K562 (cell line): ENCODE data around the gene MCAM.
A peak's percentile ranks its signal among the peaks of the same experiment; 100 is the strongest.

Experiments used
- BDP1 ChIP-seq: IDR thresholded peaks from 3 replicates; pipeline ENCODE4 v1.6.1; 2011; ENCODE audit not compliant: insufficient read length, insufficient read depth
- GABPA ChIP-seq: fragments of 200-800 bp; sonication (Bioruptor generic); conservative IDR thresholded peaks from 2 replicates; pipeline ENCODE4 v1.6.1; 2016; ENCODE audit warnings: low read depth, missing genetic modification characterization, missing compliant biosample characterization
- POLR2A ChIP-seq: fragments of 450-650 bp; conservative IDR thresholded peaks from 2 replicates; pipeline ENCODE4 v1.6.1; 2016
- RAD21 ChIP-seq, 2 experiments: fragments of 250-450 bp in 1 of 2; fragments of 450-650 bp in 1 of 2; sonication (Bioruptor Pico) in 1 of 2; formaldehyde crosslinking in 1 of 2; IDR thresholded peaks in 1 of 2; conservative IDR thresholded peaks in 1 of 2; 2 replicates each; pipeline versions ENCODE4 v1.4.0 to v1.8.0; 2020 to 2022; ENCODE audit warnings: mild to moderate bottlenecking in 2 of 2, moderate library complexity in 1 of 2
- RBM22 ChIP-seq: fragments of 200-400 bp; formaldehyde crosslinking; IDR thresholded peaks from 2 replicates; pipeline ENCODE4 v1.6.1; 2018; ENCODE audit warnings: low read length, low read depth; ENCODE audit not compliant: poor library complexity, severe bottlenecking
- TARDBP ChIP-seq: fragments of 450-650 bp; IDR thresholded peaks from 2 replicates; pipeline ENCODE4 v1.6.1; 2016
- ZSCAN29 ChIP-seq: fragments of 450-650 bp; IDR thresholded peaks from 2 replicates; pipeline ENCODE4 v1.6.1; 2017

DNA sequence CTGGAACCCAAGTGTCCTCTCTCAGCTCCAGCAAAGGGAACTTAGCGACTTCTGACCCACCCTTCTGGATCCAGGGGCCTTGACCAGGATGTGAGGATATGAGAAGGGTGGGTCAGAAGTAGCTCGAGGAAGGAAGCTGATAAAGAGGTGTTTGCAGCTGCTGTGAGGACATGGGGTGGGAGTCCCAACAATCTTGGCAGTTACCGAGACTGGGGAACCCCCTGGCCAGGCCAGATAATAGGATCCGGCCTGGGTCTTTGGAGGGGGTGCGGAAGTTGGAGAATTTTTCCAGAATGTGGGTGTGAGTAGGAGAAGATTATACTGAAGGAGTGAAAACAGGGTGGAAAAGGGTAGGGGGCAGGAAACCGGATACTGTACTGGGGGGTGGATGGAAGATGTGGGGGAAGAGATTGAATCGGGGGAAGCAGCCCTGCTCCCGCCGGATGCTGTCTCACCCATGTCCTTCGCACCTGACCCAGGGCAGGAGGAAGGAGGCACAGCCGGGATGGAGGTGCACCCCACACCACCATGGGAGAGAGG, 2.8 kb upstream of the MCAM start:
- TF ChIP-seq GABPA: peak; percentile 28; the same call in 1 of the 2 replicates
- TF ChIP-seq RAD21 (CRISPR knock-in tag; conservative IDR thresholded peaks at IDR 0.05 in 1 of 2, IDR thresholded peaks at IDR 0.05 in 1 of 2): no peak
- no peak for TF ChIP-seq ZSCAN29
- no peak for TF ChIP-seq RBM22
- TF ChIP-seq POLR2A: no peak; the same call in 1 of the 2 replicates
- no peak for TF ChIP-seq BDP1
- no peak for TF ChIP-seq TARDBP
